Tibial artery (tissue), 4 donors: Measurements from ENCODE around the gene MED25.
A peak's percentile ranks its signal among the peaks of the same experiment; 100 is the strongest.

Experiments
- DNase-seq, 2 donors: peaks; one replicate each; pipeline ENCODE4 v3.0.0-alpha.2; 2019
- H3K27ac ChIP-seq, 2 donors: fragments of 200-600 bp; sonication (generic) in 1 of 2; 1 replicate in 1 of 2; 2 replicates in 1 of 2; pipeline ENCODE4 v1.5.1; 2018 to 2019; ENCODE audit warnings: mild to moderate bottlenecking in 1 of 2
- H3K27me3 ChIP-seq, 2 donors: fragments of 200-600 bp; sonication (generic) in 1 of 2; one replicate each; pipeline versions ENCODE4 v1.5.1 to v1.6.0; 2016 to 2019
- H3K36me3 ChIP-seq, 3 donors: fragments of 200-600 bp; sonication (generic) in 2 of 3; one replicate each; pipeline ENCODE4 v1.5.1; 2016 to 2019; ENCODE audit warnings: mild to moderate bottlenecking in 2 of 3
- H3K4me1 ChIP-seq, 4 donors: fragments of 200-600 bp; sonication (generic) in 2 of 4; 1 replicate in 3 of 4; 2 replicates in 1 of 4; pipeline ENCODE4 v1.5.1; 2016 to 2019
- H3K4me3 ChIP-seq, 2 donors: fragments of 200-600 bp; sonication (generic) in 1 of 2; 1 replicate in 1 of 2; 2 replicates in 1 of 2; pipeline ENCODE4 v1.5.1; 2018 to 2019; ENCODE audit warnings: mild to moderate bottlenecking in 2 of 2
- H3K9me3 ChIP-seq, 3 donors: fragments of 200-600 bp; sonication (generic) in 1 of 3; one replicate each; pipeline ENCODE4 v1.5.1; 2016 to 2019
- intact Hi-C: fragments of 100-400 bp; cut with DNase I; formaldehyde crosslinking; loops from one replicate; pipeline ENCODE4 v1.15.0; 2023; ENCODE audit warnings: low total_unique reads
- TF ChIP-seq, protein P1 (sequence below), 2 experiments: fragments of 200-600 bp in 1 of 2; fragments of 450-650 bp in 1 of 2; IDR thresholded peaks; one replicate each; pipeline ENCODE4 v1.5.1; 2017 to 2019; ENCODE audit warnings: antibody characterized with exemption in 2 of 2, mild to moderate bottlenecking in 1 of 2, moderate library complexity in 1 of 2

MED25 gene

DNA sequence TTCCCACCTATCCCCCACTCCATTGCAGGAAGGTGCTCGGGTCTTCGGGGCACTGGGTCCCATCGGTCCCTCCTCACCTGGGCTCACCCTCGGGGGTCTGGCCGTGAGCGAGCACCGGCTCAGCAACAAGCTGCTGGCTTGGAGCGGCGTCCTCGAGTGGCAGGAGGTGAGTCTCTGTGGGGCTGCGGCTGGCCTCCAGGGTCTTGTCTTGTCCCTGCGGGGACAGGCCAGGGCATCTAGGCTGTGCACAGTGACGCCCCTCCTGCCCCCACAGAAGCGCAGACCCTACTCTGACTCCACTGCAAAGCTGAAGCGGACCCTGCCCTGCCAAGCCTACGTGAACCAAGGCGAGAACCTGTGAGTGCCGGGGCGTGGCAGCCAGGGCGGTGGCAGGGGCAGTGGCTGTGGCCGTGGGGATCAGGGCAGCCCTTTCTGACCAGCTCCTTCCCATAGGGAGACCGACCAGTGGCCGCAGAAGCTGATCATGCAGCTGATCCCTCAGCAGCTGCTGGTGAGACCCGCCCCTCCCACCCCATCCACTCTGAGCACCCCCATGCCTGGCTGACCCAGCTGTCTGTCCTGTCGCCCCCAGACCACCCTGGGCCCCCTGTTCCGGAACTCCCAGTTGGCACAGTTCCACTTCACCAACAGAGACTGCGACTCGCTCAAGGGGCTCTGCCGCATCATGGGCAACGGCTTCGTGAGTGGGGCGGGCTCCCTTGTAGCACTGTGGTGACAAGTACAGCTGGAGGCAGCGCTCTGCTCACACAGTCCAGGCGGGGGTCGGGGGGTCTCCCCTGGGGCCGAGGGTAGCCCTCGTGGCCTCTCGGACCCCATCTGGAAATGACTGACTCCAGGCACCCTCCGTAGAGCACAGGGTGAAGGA, 36.5 kb downstream of the MED25 start:
- TF ChIP-seq, protein P1, sequence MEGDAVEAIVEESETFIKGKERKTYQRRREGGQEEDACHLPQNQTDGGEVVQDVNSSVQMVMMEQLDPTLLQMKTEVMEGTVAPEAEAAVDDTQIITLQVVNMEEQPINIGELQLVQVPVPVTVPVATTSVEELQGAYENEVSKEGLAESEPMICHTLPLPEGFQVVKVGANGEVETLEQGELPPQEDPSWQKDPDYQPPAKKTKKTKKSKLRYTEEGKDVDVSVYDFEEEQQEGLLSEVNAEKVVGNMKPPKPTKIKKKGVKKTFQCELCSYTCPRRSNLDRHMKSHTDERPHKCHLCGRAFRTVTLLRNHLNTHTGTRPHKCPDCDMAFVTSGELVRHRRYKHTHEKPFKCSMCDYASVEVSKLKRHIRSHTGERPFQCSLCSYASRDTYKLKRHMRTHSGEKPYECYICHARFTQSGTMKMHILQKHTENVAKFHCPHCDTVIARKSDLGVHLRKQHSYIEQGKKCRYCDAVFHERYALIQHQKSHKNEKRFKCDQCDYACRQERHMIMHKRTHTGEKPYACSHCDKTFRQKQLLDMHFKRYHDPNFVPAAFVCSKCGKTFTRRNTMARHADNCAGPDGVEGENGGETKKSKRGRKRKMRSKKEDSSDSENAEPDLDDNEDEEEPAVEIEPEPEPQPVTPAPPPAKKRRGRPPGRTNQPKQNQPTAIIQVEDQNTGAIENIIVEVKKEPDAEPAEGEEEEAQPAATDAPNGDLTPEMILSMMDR (IDR thresholded peaks at IDR 0.05): no peak
- H3K4me1 ChIP-seq: peaks cover 0 to 40% (median 26%) of the 10 kb centered on the region in 4 donors
- no peak overlapping the region for H3K4me3 ChIP-seq
- peak in 1 of 2 donors; percentile 66 for DNase-seq
- H3K27me3 ChIP-seq: no peaks in the 10 kb centered on the region
- no peaks in the 10 kb centered on the region for H3K9me3 ChIP-seq
- intact Hi-C loops: no loop called here
- peak overlapping the region in 1 of 2 donors; percentile 8 for H3K27ac ChIP-seq
- peaks cover 39 to 55% (median 50%) of the 10 kb centered on the region in 3 donors for H3K36me3 ChIP-seq

DNA sequence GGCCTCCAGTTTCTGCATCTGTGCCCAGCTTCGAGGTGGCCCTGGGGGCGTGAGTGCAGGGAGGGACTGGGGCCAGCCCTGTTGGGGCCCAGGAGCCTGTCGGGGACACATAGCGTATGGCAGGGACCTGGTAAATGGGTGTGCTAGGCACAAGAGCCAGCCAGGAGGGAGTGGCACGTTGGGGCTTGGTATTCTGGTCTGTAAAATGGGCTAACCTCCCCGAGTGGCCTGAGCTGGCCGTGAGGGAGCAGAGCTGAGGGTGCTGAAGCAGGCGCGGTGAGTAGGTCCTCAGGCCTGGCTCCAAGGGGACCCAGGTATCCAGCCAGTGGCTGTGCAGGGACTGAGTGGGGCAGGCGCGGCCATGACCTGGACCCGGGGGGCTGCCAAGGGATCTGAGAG, 37.2 kb downstream of the MED25 start:
- Histone ChIP-seq H3K4me3 (no peak overlapping the region), H3K27ac (no peak overlapping the region)
- intact Hi-C loops: no loop called here

DNA sequence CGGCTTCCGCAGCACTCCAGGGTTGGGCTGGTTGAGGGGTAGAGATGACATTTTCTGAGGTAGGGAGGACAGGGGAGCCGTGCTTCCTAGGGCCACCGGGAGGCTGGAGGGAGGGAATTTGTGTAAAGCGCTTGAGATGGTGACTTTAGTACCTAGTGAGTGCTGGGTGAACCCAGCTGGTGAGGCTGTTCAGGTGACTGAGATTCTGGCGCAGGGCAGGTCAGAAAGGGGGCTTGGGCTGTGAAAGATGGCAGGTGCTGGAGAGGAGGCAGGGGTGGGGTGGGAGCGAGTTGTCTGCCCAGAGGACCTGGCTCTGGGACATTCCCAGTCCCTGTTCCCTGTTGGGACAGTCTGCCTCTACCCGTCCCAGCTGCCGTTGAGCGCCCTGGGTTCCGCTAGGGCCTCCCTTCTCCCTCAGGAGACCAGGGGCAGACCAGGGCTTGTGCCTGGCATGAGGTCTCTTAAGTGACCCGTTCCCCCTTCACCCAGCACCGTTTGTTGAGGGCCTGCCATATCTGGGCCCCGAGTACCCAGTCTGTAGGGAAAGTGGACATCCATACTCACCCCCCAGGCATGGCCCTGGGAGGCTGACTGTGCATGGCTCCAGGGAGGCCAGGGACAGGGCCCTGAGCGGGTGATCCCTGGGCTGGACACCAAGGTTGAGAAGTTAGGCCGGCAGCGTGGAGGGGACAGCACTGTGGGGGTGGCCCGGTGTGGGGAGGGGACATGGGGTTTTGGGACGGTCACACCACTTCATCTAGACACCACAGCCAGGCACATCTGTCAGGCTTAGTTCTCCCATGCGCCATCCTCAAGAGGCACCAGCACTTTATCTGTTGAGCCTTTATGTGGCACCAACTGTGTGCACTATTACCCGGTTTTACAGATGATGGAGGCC, 37.8 kb downstream of the MED25 start:
- DNase-seq: no peak
- TF ChIP-seq, protein P1 (IDR thresholded peaks at IDR 0.05): no peak
- intact Hi-C loops: no loop called here
- H3K9me3 ChIP-seq: no peaks in the 10 kb centered on the region
- H3K27me3 ChIP-seq: no peaks in the 10 kb centered on the region
- peaks cover 0 to 33% (median 21%) of the 10 kb centered on the region in 4 donors for H3K4me1 ChIP-seq
- no peak overlapping the region for H3K4me3 ChIP-seq
- H3K27ac ChIP-seq: no peak overlapping the region
- peaks cover 39 to 68% (median 60%) of the 10 kb centered on the region in 3 donors for H3K36me3 ChIP-seq

More for the DNA sequence above, 37.2 kb downstream of the MED25 start:
- peaks cover 39 to 61% (median 54%) of the 10 kb centered on the region in 3 donors for H3K36me3 ChIP-seq
- DNase-seq: no peak
- H3K27me3 ChIP-seq: no peaks in the 10 kb centered on the region
- no peaks in the 10 kb centered on the region for H3K9me3 ChIP-seq
- TF ChIP-seq, protein P1 (IDR thresholded peaks at IDR 0.05): no peak
- H3K4me1 ChIP-seq: peaks cover 0 to 35% (median 22%) of the 10 kb centered on the region in 4 donors

DNA sequence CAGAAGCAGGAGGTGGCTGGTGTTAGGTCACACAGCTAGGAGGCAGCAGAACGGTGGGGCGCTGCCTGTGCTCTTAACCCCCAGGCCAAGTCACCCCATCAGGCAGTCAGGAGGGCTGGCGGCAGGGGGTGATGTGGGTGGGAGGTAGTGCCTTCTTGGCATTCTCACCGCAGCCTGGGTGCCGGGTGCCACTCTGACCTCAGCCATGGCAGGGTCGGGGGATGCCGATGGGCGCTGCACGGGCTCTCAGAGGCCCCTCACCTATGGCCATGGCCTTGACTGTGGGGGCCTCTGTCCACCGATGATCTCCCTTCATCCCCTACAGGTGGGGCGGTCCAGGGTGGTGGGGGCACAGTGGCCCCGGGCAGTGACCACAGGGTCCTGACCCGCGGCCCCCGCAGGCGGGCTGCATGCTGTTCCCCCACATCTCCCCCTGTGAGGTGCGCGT, 38.5 kb downstream of the MED25 start:
- TF ChIP-seq, protein P1 (IDR thresholded peaks at IDR 0.05): no peak
- no peak overlapping the region for H3K27ac ChIP-seq
- peaks cover 0 to 33% (median 21%) of the 10 kb centered on the region in 4 donors for H3K4me1 ChIP-seq
- H3K27me3 ChIP-seq: no peaks in the 10 kb centered on the region
- H3K9me3 ChIP-seq: no peaks in the 10 kb centered on the region
- DNase-seq: no peak
- H3K4me3 ChIP-seq: no peak overlapping the region
- intact Hi-C loops: no loop called here
- peaks cover 39 to 74% (median 67%) of the 10 kb centered on the region in 3 donors for H3K36me3 ChIP-seq

DNA sequence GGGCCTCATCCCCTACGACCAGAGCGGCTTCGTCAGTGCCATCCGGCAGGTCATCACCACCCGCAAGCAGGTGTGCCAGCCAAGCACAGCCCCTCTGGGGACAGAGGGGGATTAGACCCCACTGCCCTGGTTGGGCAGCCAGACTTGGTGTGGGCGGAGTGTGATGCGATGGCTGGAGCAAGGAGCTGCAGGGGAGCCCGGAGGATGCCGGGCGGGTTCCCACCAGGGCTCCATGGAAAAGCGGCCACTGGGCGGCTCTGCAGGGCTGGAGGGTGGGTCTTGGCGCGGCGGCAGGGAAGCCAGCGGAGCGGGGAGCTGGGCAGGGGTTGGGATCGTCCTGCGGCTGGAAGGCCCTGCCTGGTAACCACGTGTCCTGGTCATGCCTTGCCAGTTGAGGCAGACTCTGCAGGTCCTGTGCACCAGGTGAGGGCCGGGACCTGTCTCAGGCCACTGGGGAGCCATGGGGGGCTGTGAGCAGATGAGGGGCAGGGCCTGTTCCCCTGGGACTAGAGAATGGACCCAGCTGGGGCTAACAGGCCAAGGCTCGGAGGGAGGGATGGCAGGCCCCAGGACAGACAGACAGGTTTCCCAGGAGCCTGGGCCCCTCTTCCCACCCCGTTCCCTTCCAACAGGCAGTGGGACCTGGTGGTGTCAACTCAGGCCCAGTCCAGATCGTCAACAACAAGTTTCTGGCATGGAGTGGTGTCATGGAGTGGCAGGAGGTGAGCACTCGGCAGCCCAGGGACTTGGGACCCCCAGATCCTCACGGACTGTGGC, 39.2 kb downstream of the MED25 start:
- no peaks in the 10 kb centered on the region for H3K27me3 ChIP-seq
- intact Hi-C loops: no loop called here
- H3K4me1 ChIP-seq: peaks cover 0 to 28% (median 16%) of the 10 kb centered on the region in 4 donors
- peaks cover 39 to 81% (median 73%) of the 10 kb centered on the region in 3 donors for H3K36me3 ChIP-seq
- no peak for DNase-seq
- TF ChIP-seq, protein P1 (IDR thresholded peaks at IDR 0.05): no peak
- H3K27ac ChIP-seq: no peak overlapping the region
- no peak overlapping the region for H3K4me3 ChIP-seq
- H3K9me3 ChIP-seq: no peaks in the 10 kb centered on the region
